Keratinocyte (primary cell): Measurements from ENCODE around the gene BTBD17. TPM values are rescaled to one million over a fixed set of nuclear protein-coding genes. Genes with fewer than 3 reads are reported as not detected.

Experiments
- DNase-seq: peaks from one replicate; pipeline ENCODE4 v3.0.0-alpha.2; 2011; ENCODE audit warnings: low read depth, missing footprints, low spot score
- FAIRE-seq: peaks from 2 replicates; lab custom pipeline; 2011; peaks lifted over from hg19 to GRCh38; lab: Jason Lieb, UNC
- H2AFZ ChIP-seq: 2 replicates; pipeline ENCODE4 v1.6.0; 2012; ENCODE audit warnings: low read length, control low read depth, inconsistent platforms; ENCODE audit not compliant: control insufficient read depth
- H3K27ac ChIP-seq: 2 replicates; pipeline ENCODE4 v1.5.1; 2011; ENCODE audit warnings: low read length; ENCODE audit not compliant: control insufficient read depth, insufficient read depth
- H3K27me3 ChIP-seq: 3 replicates; pipeline ENCODE4 v1.6.0; 2011; ENCODE audit warnings: low read length; ENCODE audit not compliant: control insufficient read depth, insufficient read depth; ENCODE audit errors: extremely low read depth
- H3K36me3 ChIP-seq, 2 experiments: 2 replicates in 1 of 2; 3 replicates in 1 of 2; pipeline ENCODE4 v1.5.1; 2011; ENCODE audit warnings: low read length in 2 of 2, mild to moderate bottlenecking in 1 of 2; ENCODE audit not compliant: control insufficient read depth in 2 of 2, insufficient read depth in 2 of 2; ENCODE audit errors: extremely low read depth in 1 of 2
- H3K4me1 ChIP-seq: 3 replicates; pipeline ENCODE4 v1.5.1; 2011; ENCODE audit warnings: low read length; ENCODE audit not compliant: control insufficient read depth, insufficient read depth; ENCODE audit errors: extremely low read depth
- H3K4me2 ChIP-seq: 3 replicates; pipeline ENCODE4 v1.6.0; 2011; ENCODE audit warnings: low read depth, low read length; ENCODE audit not compliant: control insufficient read depth, insufficient read depth; ENCODE audit errors: extremely low read depth
- H3K4me3 ChIP-seq, 3 experiments: fragments of 200-600 bp in 1 of 3; sonication (generic) in 1 of 3; 2 replicates in 2 of 3; 3 replicates in 1 of 3; pipeline ENCODE4 v1.5.1; 2011 to 2016; ENCODE audit warnings: low read length in 3 of 3, mild to moderate bottlenecking in 3 of 3, control low read depth in 2 of 3, inconsistent platforms in 1 of 3, low read depth in 1 of 3, mixed read lengths in 1 of 3, mixed run types in 1 of 3, moderate library complexity in 1 of 3; ENCODE audit not compliant: control insufficient read depth in 2 of 3, insufficient read depth in 2 of 3; ENCODE audit errors: extremely low read depth in 1 of 3
- H3K79me2 ChIP-seq: 2 replicates; pipeline ENCODE4 v1.6.0; 2012; ENCODE audit warnings: low read length; ENCODE audit not compliant: control insufficient read depth, insufficient read depth
- H3K9ac ChIP-seq: 3 replicates; pipeline ENCODE4 v1.6.0; 2011; ENCODE audit warnings: low read length; ENCODE audit not compliant: control insufficient read depth, insufficient read depth; ENCODE audit errors: extremely low read depth
- H3K9me1 ChIP-seq: 3 replicates; pipeline ENCODE4 v1.6.0; 2011; ENCODE audit warnings: low read length; ENCODE audit not compliant: control insufficient read depth, insufficient read depth; ENCODE audit errors: extremely low read depth
- H3K9me3 ChIP-seq: 2 replicates; pipeline ENCODE4 v1.5.1; 2012; ENCODE audit warnings: low read depth, low read length; ENCODE audit not compliant: control insufficient read depth
- H4K20me1 ChIP-seq: 3 replicates; pipeline ENCODE4 v1.6.0; 2011; ENCODE audit warnings: low read length; ENCODE audit not compliant: control insufficient read depth, insufficient read depth; ENCODE audit errors: extremely low read depth
- CTCF ChIP-seq, 3 experiments: IDR thresholded peaks in 1 of 3; conservative IDR thresholded peaks in 1 of 3; optimal IDR thresholded peaks in 1 of 3; 2 replicates in 2 of 3; 3 replicates in 1 of 3; pipeline versions ENCODE3 to v1.5.1; 2011; ENCODE audit warnings: low read length in 3 of 3, mild to moderate bottlenecking in 3 of 3, moderate library complexity in 2 of 3, control low read depth in 1 of 3, inconsistent platforms in 1 of 3; ENCODE audit not compliant: insufficient read depth in 2 of 3; ENCODE audit errors: extremely low read depth in 1 of 3
- EZH2 ChIP-seq: IDR thresholded peaks from one replicate; pipeline ENCODE4 v1.6.1; 2012; ENCODE audit warnings: inconsistent platforms, mild to moderate bottlenecking, low read length, moderate library complexity
- dilution Hi-C: fragments of 300-500 bp; cut with MboI; formaldehyde crosslinking; loops from one replicate; pipeline ENCODE4 v1.7.0; 2020; ENCODE audit warnings: low sequenced_read_pairs; ENCODE audit not compliant: extremely low pct_ligation_motif_present
- polyA plus RNA-seq, 5 experiments: library from polyadenylated mRNA; depleted of rRNA in 3 of 5; stranded (reverse) in 3 of 5; stranded (forward) in 1 of 5; unstranded in 1 of 5; fragments of >200 nt; gene quantifications; 1 replicate in 1 of 5; 2 replicates in 3 of 5; 3 replicates in 1 of 5; pipeline versions ENCODE4 v1.2.1 to v1.2.3, GENCODE V29; 2011 to 2012; ENCODE audit warnings: missing spikeins in 2 of 5, low read depth in 1 of 5, low replicate concordance in 1 of 5

Gene BTBD17
- polyA plus RNA-seq, 1 donor (not counting 4 experiments of a cell fraction or from before 2014, with no cell fraction given) = not detected

- Histone ChIP-seq H3K36me3 (no peaks in the 10 kb centered on the region), H4K20me1 (no peaks in the 10 kb centered on the region), H3K9me1 (no peaks in the 10 kb centered on the region), H3K9ac (no peak overlapping the region), H3K4me3 (no peak overlapping the region), H3K79me2 (no peaks in the 10 kb centered on the region), H3K4me2 (no peak overlapping the region), H3K4me1 (no peaks in the 10 kb centered on the region), H3K9me3 (no peaks in the 10 kb centered on the region), H3K27me3 (peaks cover 23% of the 10 kb centered on the region), H3K27ac (no peak overlapping the region), H2AFZ (no peak overlapping the region)
- dilution Hi-C loops = no loop called here
- TF ChIP-seq EZH2 = no peak
- TF ChIP-seq CTCF (optimal IDR thresholded peaks at IDR 0.05 in 1 of 3, IDR thresholded peaks at IDR 0.05 in 1 of 3, conservative IDR thresholded peaks at IDR 0.05 in 1 of 3; ENCODE audit: extremely low read depth in 1 of 3, insufficient read depth in 2 of 3, low read length in 3 of 3) = no peak
- DNase-seq = no peak
- no peak for FAIRE-seq
Measured at GRCh38 chr17:74336307-74336706, 25.4 kb downstream of the BTBD17 start.

GRCh38 chr17:74335529-74336062, 26.1 kb downstream of the BTBD17 start:
- no peak overlapping the region for H3K27ac ChIP-seq
- H3K4me2 ChIP-seq = no peak overlapping the region
- no peaks in the 10 kb centered on the region for H3K4me1 ChIP-seq
- no peaks in the 10 kb centered on the region for H3K9me3 ChIP-seq
- no peak overlapping the region for H3K4me3 ChIP-seq
- dilution Hi-C loops = no loop called here
- H3K9me1 ChIP-seq = no peaks in the 10 kb centered on the region
- H3K79me2 ChIP-seq = no peaks in the 10 kb centered on the region
- DNase-seq = no peak
- peaks cover 23% of the 10 kb centered on the region for H3K27me3 ChIP-seq
- no peak for FAIRE-seq
- no peak for TF ChIP-seq EZH2
- TF ChIP-seq CTCF (optimal IDR thresholded peaks at IDR 0.05 in 1 of 3, IDR thresholded peaks at IDR 0.05 in 1 of 3, conservative IDR thresholded peaks at IDR 0.05 in 1 of 3; ENCODE audit: extremely low read depth in 1 of 3, insufficient read depth in 2 of 3, low read length in 3 of 3) = no peak
- H3K9ac ChIP-seq = no peak overlapping the region
- H4K20me1 ChIP-seq = no peaks in the 10 kb centered on the region
- H2AFZ ChIP-seq = no peak overlapping the region
- H3K36me3 ChIP-seq = no peaks in the 10 kb centered on the region
